Keratinocyte (primary cell): ENCODE results near the gene AIMP1. TPM values are rescaled to one million over a fixed set of nuclear protein-coding genes. Genes with fewer than 3 reads are reported as not detected.
A peak's percentile ranks its signal among the peaks of the same experiment; 100 is the strongest.

Experiments
- DNase-seq: peaks from one replicate; pipeline ENCODE4 v3.0.0-alpha.2; 2011; ENCODE audit warnings: low read depth, missing footprints, low spot score
- FAIRE-seq: peaks from 2 replicates; lab custom pipeline; 2011; peaks lifted over from hg19 to GRCh38; lab: Jason Lieb, UNC
- H2AFZ ChIP-seq: 2 replicates; pipeline ENCODE4 v1.6.0; 2012; ENCODE audit warnings: low read length, control low read depth, inconsistent platforms; ENCODE audit not compliant: control insufficient read depth
- H3K27ac ChIP-seq: 2 replicates; pipeline ENCODE4 v1.5.1; 2011; ENCODE audit warnings: low read length; ENCODE audit not compliant: control insufficient read depth, insufficient read depth
- H3K27me3 ChIP-seq: 3 replicates; pipeline ENCODE4 v1.6.0; 2011; ENCODE audit warnings: low read length; ENCODE audit not compliant: control insufficient read depth, insufficient read depth; ENCODE audit errors: extremely low read depth
- H3K36me3 ChIP-seq, 2 experiments: 2 replicates in 1 of 2; 3 replicates in 1 of 2; pipeline ENCODE4 v1.5.1; 2011; ENCODE audit warnings: low read length in 2 of 2, mild to moderate bottlenecking in 1 of 2; ENCODE audit not compliant: control insufficient read depth in 2 of 2, insufficient read depth in 2 of 2; ENCODE audit errors: extremely low read depth in 1 of 2
- H3K4me1 ChIP-seq: 3 replicates; pipeline ENCODE4 v1.5.1; 2011; ENCODE audit warnings: low read length; ENCODE audit not compliant: control insufficient read depth, insufficient read depth; ENCODE audit errors: extremely low read depth
- H3K4me2 ChIP-seq: 3 replicates; pipeline ENCODE4 v1.6.0; 2011; ENCODE audit warnings: low read depth, low read length; ENCODE audit not compliant: control insufficient read depth, insufficient read depth; ENCODE audit errors: extremely low read depth
- H3K4me3 ChIP-seq, 3 experiments: fragments of 200-600 bp in 1 of 3; sonication (generic) in 1 of 3; 2 replicates in 2 of 3; 3 replicates in 1 of 3; pipeline ENCODE4 v1.5.1; 2011 to 2016; ENCODE audit warnings: low read length in 3 of 3, mild to moderate bottlenecking in 3 of 3, control low read depth in 2 of 3, inconsistent platforms in 1 of 3, low read depth in 1 of 3, mixed read lengths in 1 of 3, mixed run types in 1 of 3, moderate library complexity in 1 of 3; ENCODE audit not compliant: control insufficient read depth in 2 of 3, insufficient read depth in 2 of 3; ENCODE audit errors: extremely low read depth in 1 of 3
- H3K79me2 ChIP-seq: 2 replicates; pipeline ENCODE4 v1.6.0; 2012; ENCODE audit warnings: low read length; ENCODE audit not compliant: control insufficient read depth, insufficient read depth
- H3K9ac ChIP-seq: 3 replicates; pipeline ENCODE4 v1.6.0; 2011; ENCODE audit warnings: low read length; ENCODE audit not compliant: control insufficient read depth, insufficient read depth; ENCODE audit errors: extremely low read depth
- H3K9me1 ChIP-seq: 3 replicates; pipeline ENCODE4 v1.6.0; 2011; ENCODE audit warnings: low read length; ENCODE audit not compliant: control insufficient read depth, insufficient read depth; ENCODE audit errors: extremely low read depth
- H3K9me3 ChIP-seq: 2 replicates; pipeline ENCODE4 v1.5.1; 2012; ENCODE audit warnings: low read depth, low read length; ENCODE audit not compliant: control insufficient read depth
- H4K20me1 ChIP-seq: 3 replicates; pipeline ENCODE4 v1.6.0; 2011; ENCODE audit warnings: low read length; ENCODE audit not compliant: control insufficient read depth, insufficient read depth; ENCODE audit errors: extremely low read depth
- CTCF ChIP-seq, 3 experiments: IDR thresholded peaks in 1 of 3; conservative IDR thresholded peaks in 1 of 3; optimal IDR thresholded peaks in 1 of 3; 2 replicates in 2 of 3; 3 replicates in 1 of 3; pipeline versions ENCODE3 to v1.5.1; 2011; ENCODE audit warnings: low read length in 3 of 3, mild to moderate bottlenecking in 3 of 3, moderate library complexity in 2 of 3, control low read depth in 1 of 3, inconsistent platforms in 1 of 3; ENCODE audit not compliant: insufficient read depth in 2 of 3; ENCODE audit errors: extremely low read depth in 1 of 3
- EZH2 ChIP-seq: IDR thresholded peaks from one replicate; pipeline ENCODE4 v1.6.1; 2012; ENCODE audit warnings: inconsistent platforms, mild to moderate bottlenecking, low read length, moderate library complexity
- dilution Hi-C: fragments of 300-500 bp; cut with MboI; formaldehyde crosslinking; loops from one replicate; pipeline ENCODE4 v1.7.0; 2020; ENCODE audit warnings: low sequenced_read_pairs; ENCODE audit not compliant: extremely low pct_ligation_motif_present
- polyA minus RNA-seq, 3 experiments: library from RNA; depleted of rRNA, polyadenylated mRNA; stranded (reverse); fragments of >200 nt; gene quantifications; 1 replicate in 1 of 3; 2 replicates in 1 of 3; 3 replicates in 1 of 3; pipeline ENCODE4 v1.2.3, GENCODE V29; 2011
- polyA plus RNA-seq, 5 experiments: library from polyadenylated mRNA; depleted of rRNA in 3 of 5; stranded (reverse) in 3 of 5; stranded (forward) in 1 of 5; unstranded in 1 of 5; fragments of >200 nt; gene quantifications; 1 replicate in 1 of 5; 2 replicates in 3 of 5; 3 replicates in 1 of 5; pipeline versions ENCODE4 v1.2.1 to v1.2.3, GENCODE V29; 2011 to 2012; ENCODE audit warnings: missing spikeins in 2 of 5, low read depth in 1 of 5, low replicate concordance in 1 of 5

Gene AIMP1
- 20.9 to 52.9 TPM (median 28.0 TPM) in 3 replicates for polyA plus RNA-seq
- 123 TPM for polyA plus RNA-seq (2011; ENCODE audit: low read depth)
- polyA plus RNA-seq (2011; cell fraction: cytosol; rRNA removed): 25.7 and 47.3 TPM in 2 replicates
- polyA plus RNA-seq (2011; cell fraction: nucleus; rRNA removed): 25.2 and 45.8 TPM in 2 replicates
- 42.7 and 42.8 TPM in 2 replicates for polyA plus RNA-seq (2012; ENCODE audit: low replicate concordance)
- polyA minus RNA-seq: 0.66 to 6.5 TPM (median 2.9 TPM) in 3 replicates
- 9.6 TPM for polyA minus RNA-seq (2011; cell fraction: cytosol; rRNA and poly(A)+ RNA removed)
- polyA minus RNA-seq (2011; cell fraction: nucleus; rRNA and poly(A)+ RNA removed): 4.3 and 8.8 TPM in 2 replicates

GRCh38 chr4:106315968-106316772 is at the start of gene AIMP1, which contains the start of gene TBCK:
TSS of gene AIMP1 (plus strand) at chr4:106316550. CDS start at chr4:106325010, 8,460 bp downstream.
TSS of gene TBCK (minus strand) at chr4:106316209. CDS start at chr4:106308960, 7,249 bp downstream.
- DNase-seq: peak; percentile 55

GRCh38 chr4:106268786-106269185 is 47.6 kb upstream of the AIMP1 start:
- no peak for TF ChIP-seq EZH2
- no peak for TF ChIP-seq CTCF (optimal IDR thresholded peaks at IDR 0.05 in 1 of 3, IDR thresholded peaks at IDR 0.05 in 1 of 3, conservative IDR thresholded peaks at IDR 0.05 in 1 of 3; ENCODE audit: extremely low read depth in 1 of 3, insufficient read depth in 2 of 3, low read length in 3 of 3)
- Histone ChIP-seq H2AFZ (no peak overlapping the region), H3K27ac (no peak overlapping the region), H3K4me2 (no peak overlapping the region), H3K4me3 (no peak overlapping the region), H3K36me3 (no peaks in the 10 kb centered on the region), H3K4me1 (peaks cover 5% of the 10 kb centered on the region), H3K27me3 (no peaks in the 10 kb centered on the region), H4K20me1 (no peaks in the 10 kb centered on the region), H3K9me3 (no peaks in the 10 kb centered on the region), H3K9me1 (no peaks in the 10 kb centered on the region), H3K9ac (no peak overlapping the region), H3K79me2 (no peaks in the 10 kb centered on the region)
- dilution Hi-C loops: no loop called here
- DNase-seq (no peak), FAIRE-seq (no peak)

More at GRCh38 chr4:106315968-106316772, at the start of gene AIMP1, which contains the start of gene TBCK:
- dilution Hi-C loops: no loop called here
- TF ChIP-seq CTCF (optimal IDR thresholded peaks at IDR 0.05 in 1 of 3, IDR thresholded peaks at IDR 0.05 in 1 of 3, conservative IDR thresholded peaks at IDR 0.05 in 1 of 3; ENCODE audit: extremely low read depth in 1 of 3, insufficient read depth in 2 of 3, low read length in 3 of 3) (no peak), EZH2 (no peak)
- H3K9me3 ChIP-seq: no peaks in the 10 kb centered on the region
- H3K27ac ChIP-seq: peak within 1 kb of the TSS; percentile 93
- H3K4me2 ChIP-seq: peak within 1 kb of the TSS; percentile 97
- peaks cover 15% of the 10 kb centered on the region for H3K4me1 ChIP-seq
- no peaks in the 10 kb centered on the region for H3K36me3 ChIP-seq
- H3K27me3 ChIP-seq: no peaks in the 10 kb centered on the region
- no peaks in the 10 kb centered on the region for H4K20me1 ChIP-seq
- peaks cover 63% of the 10 kb centered on the region for H3K79me2 ChIP-seq
- no peaks in the 10 kb centered on the region for H3K9me1 ChIP-seq
- H3K9ac ChIP-seq: peak within 1 kb of the TSS; percentile 96
- FAIRE-seq: peak; percentile 79
- H2AFZ ChIP-seq: peak within 1 kb of the TSS; percentile 77
- H3K4me3 ChIP-seq: peak within 1 kb of the TSS; percentile 75 to 95 (median 80)
